Activated CD4-positive, alpha-beta T cell treated with anti-CD3 and anti-CD28 coated beads, Interleukin-2, amount 50 U/mL, for 48 hours (primary cell): ENCODE results near the gene ANKH.

Source experiments
- DNase-seq, 2 experiments: peaks; one replicate each; pipeline ENCODE4 v3.0.0-alpha.2; 2020

Gene ANKH

GRCh38 chr5:14757850-14758249, 113.7 kb downstream of the ANKH start:
- no peak for DNase-seq

- DNase-seq: no peak
These were observed 115.1 kb downstream of the ANKH start for GRCh38 chr5:14756478-14756877.

- no peak for DNase-seq
These were observed 117.6 kb downstream of the ANKH start for GRCh38 chr5:14753947-14754346.

DNA sequence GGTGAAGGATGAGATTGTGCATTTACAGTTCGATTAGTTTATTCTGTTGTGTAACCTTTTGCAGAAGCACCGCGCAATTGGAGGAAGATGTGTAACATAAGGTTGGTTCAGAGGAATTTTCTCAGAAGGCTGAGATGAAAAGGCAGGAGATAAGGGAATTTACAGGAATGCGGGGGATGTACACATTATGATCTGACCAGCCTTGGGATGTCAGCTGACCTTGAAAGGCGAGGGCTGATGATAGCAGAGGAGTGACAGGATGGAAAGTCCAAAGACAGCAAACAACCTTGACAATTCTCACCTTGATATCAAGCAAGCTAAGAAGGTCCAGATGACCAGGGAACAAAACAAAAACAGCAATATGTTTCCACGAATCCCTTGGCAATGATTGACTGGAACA, 118.3 kb downstream of the ANKH start:
- no peak for DNase-seq

- no peak for DNase-seq
These were observed 119.0 kb downstream of the ANKH start for GRCh38 chr5:14752497-14753071.

DNA sequence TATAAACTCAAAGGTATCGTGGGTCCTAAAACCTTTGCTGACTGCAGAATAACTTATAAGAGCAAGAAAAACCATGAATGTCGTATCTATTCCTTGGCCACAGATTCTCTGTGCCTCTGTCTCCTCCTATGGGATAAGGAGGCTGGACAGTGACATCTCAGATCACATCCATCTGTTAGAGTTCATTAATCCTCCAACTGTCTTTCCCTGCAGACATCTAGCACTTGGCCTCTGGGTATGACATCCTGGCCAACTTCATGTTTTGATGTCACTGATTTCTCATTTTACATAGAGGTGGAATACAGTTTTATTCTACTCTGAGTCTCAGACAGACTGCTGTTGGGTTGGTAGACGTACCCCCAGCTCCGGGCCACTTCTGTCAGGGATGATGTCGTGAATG, 120.9 kb downstream of the ANKH start:
- DNase-seq: no peak

DNA sequence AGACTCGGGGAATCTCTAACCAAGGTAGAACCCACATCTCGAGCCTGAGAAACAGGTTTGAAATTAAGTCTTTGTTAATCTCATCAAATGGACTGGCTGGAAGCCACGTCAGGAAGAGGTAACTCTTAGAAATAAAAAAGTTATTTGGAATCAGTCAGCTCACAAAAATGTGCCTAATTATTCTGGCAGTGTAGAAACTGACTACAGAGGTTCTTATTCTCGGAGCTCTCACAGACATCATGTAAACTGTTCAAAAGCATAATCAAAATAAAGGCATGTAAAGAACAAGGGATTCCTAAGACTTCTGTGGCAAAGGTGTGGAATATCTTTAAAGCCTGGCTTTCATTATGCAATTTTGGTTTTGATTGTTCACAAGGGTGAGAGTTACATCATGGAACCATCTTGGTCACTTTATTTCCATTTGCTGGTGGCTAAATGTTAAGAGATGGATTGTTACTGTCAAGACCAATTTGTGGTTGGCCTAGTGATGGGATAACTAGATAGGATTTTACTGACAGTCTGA, 121.9 kb downstream of the ANKH start:
- no peak for DNase-seq

GRCh38 chr5:14748180-14748900, 123.2 kb downstream of the ANKH start:
- DNase-seq: no peak

DNA sequence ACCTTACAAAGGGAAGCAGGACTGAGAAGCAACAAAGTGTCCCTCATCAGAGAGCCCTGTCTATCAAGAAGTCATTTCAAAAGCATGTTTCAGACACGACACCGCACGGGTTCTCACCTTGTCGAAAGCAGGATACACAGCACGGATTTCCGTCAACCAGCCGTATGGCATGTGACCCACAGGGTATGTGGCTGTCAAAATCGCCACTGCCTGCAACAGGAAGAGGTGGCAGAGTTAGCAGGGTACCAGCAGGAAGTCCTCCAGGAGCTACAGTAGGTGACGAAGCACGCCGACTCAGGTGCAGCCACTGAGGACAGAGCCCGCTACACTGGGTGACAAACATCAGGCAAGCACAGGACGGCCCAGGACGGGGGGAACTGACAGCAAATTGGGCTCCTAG, 125.8 kb downstream of the ANKH start:
- no peak for DNase-seq

GRCh38 chr5:14745188-14745563, 126.4 kb downstream of the ANKH start:
- no peak for DNase-seq

- no peak for DNase-seq
These were observed 127.0 kb downstream of the ANKH start for GRCh38 chr5:14744296-14745187.

DNA sequence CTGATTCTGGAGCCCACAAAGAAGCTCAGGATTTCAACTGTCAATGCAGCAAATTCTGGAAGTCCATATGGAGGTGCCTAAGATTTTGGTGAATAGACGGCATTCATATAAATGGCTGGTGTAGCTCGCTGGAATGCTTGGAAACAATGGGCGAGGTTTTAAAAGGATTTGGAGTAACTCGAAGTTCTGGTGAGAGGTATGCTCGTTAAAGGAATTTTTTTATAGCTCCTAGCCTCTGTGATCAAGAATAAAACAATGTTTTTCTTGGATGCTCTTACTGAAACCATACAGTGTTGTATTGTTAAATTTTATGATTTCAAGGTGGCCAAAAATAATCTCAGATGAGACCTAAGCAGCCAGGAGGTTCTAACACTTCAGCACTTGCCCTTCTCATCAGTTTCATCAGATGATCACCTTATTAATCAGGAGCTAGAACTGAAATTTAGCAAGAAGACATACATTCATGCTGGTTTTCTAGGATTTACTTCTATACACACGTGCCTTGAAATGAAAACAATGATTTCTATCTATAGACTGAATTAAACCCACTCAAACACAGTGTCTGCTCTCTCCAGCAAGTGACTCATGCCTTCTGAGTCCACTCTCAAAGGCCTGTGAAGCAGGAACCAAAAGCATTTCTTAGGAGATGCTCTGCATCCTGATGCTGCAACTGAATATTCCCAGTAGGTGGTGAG, 127.8 kb downstream of the ANKH start:
- DNase-seq: no peak

DNA sequence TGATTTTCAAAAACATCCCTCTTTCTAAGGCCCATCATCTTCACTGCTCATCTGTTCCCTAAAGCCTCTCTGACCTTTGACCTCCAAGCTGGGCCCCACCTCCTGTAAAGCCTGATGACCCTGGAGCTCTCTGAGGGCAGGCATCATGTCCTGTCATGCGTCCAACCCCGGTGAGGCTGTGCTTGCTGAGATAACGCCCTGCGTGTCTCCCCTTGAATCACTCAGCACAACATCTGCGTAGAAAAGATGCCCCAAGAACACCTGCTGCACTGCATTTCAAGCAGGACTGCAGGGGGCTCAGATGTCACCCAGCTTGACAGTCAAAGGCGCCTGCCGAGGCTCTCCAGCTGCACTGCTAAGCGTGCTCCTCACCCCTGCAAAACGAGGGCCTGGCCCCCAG, 129.1 kb downstream of the ANKH start:
- no peak for DNase-seq

- no peak for DNase-seq
These were observed 129.7 kb downstream of the ANKH start for GRCh38 chr5:14741801-14742440.

DNA sequence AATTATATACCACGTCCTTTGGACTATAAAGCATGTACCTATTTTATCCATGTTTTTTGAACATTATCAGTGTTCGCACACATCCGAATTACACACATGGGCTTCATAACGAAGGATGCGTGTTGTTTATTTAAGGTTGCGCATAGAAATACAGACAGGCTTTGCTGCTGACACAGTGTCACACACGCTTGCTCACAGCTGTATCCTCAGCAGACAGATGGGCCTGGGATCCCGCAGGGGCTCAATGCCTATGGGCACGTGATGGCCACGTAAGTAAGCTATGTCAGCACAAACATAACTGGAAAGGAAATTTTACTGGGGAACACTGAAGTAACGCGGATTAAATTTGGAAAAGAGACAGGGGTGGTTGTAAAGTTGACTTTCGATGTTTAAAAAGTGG, 130.4 kb downstream of the ANKH start:
- DNase-seq: no peak

GRCh38 chr5:14739981-14740380, 131.6 kb downstream of the ANKH start:
- no peak for DNase-seq

- no peak for DNase-seq
These were observed 132.0 kb downstream of the ANKH start for GRCh38 chr5:14739538-14739937.

DNA sequence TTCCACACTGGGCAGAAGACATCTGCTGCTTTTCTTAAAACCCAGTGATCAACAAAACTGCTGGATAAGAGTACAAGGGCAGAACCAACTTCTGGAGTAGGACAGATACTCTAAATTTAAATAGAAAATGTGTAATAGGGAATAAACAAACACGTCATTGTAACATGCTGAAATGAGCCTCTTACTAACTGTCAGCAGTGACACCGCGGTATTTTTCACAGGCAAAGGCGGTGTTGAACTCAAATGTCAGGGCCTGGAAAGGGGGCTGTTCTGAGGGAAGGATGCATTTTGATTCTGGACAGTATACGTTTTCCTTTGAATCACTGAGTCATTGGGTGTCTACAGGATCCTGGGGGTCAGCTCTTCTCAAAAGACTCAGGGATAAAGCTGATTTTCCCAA, 133.5 kb downstream of the ANKH start:
- DNase-seq: no peak

DNA sequence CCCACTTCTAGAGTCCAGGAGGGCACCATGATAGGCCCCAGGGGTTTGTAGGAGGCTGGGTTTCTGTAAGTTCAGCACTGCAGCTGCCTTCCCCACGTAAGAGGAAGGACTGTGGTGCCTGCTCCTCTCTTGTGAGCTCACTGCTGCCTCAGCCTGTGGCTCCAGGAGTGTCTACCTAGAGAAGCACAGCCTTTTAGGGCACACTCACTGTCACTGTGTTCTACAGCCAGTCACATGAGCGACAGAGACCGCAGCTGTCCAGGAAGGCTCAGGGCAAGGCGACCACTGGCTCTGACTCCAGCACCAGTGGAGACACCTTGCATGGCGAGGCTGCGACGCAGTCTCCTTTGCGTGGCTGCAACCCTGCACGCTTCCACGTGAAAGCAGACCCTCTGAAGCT, 134.3 kb downstream of the ANKH start:
- DNase-seq: no peak

DNA sequence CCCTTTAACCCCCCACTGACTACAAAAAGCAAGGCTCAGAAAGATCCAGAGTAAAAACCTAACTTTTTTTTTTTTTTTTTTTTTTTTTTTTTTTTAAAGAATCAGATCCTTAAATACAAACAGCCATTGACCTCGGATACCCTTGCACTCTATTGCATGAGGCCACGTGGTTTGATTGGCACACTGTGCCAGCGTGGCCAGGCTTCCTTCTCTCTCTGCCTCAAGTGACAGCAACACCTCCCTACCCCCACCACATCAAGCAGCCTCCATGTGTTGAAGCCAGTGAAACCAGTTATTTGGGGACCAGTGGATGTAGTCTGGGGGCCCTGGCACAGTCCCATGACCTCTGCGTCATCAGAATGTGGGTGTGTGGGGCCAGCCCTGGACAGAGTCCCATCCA, 135.6 kb downstream of the ANKH start:
- DNase-seq: no peak

DNA sequence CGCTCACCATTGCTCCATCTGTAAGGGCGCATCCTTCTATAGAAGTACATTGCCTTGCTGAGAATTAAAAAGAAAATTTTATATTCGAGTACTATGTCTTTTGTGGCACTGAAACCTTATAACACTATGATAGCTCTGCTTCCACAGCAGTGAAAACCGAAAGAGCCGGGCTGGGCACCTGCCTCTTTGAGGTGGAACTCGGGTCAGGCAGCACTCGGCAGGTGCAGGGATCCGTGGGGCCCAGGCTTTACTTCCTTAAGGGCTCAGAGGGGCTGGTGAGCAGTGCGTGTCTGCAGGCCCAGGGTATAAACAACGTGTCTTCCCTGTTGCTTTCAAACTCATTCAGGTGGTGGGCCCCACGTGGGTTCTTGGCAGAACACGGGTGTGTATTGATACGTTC, 137.2 kb downstream of the ANKH start:
- no peak for DNase-seq

GRCh38 chr5:14733661-14734060, 137.9 kb downstream of the ANKH start:
- no peak for DNase-seq

DNA sequence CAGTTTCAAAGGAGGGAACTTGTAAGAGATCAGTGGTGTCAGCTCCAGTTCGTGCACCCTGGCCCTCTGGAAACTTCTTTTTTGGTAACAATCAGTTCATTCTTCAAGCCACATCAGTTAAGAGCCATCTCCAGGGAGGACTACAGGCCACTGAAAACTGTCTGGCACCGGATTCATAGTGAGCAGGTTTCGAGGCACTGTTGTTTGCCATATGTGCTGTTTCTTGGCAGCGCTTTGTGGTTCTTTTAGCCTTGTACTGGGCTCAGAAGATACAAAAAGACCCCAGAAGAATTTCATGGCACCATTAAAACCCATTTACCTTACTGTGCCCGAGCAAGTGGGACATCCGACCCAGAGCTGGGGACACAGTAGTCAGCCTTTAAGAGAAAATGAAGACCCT, 138.6 kb downstream of the ANKH start:
- DNase-seq: no peak
